HG03469 (cell line): Measurements from ENCODE around the gene THRB.
"Not testable (repeated sequence)": the region's sequence is repeated elsewhere in the genome, so short reads cannot be mapped to it uniquely, and the experiment has no call there.

ENCODE experiments used
- ATAC-seq: cut with Tn5 transposase; IDR thresholded peaks from one replicate; pipeline ENCODE4 v1.9.1; 2021; ENCODE audit warnings: mild to moderate bottlenecking, moderate library complexity, moderate number of reproducible peaks; ENCODE audit not compliant: unreplicated experiment

Gene THRB

DNA sequence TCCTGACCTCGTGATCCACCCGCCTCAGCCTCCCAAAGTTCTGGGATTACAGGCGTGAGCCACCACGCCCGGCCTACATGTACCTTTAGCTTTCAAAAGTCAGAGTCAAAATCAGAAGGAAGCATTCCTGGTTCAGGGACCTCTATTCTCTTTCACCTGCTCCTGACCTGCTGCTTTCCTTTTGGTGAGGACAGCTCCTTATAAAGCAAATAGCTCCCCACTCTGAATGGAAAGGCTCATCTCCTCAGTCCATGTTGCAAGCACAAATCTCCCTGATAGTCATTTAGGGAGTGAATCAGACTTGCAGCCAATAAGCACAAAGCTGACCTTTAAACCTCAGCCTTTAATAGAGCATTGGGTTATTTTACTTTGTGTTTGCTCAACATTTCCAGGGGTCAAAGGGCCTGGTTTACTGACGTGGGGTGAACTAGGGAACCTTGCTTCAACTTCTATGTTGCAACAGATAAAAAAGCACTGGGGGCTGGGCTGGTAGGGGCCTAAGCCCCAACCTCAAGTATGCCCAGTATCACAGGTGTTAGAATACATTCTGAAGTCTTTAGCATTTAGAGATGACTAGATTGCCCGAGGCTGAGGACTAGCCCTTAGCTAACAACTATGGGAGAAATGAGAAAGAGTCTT, 43.1 kb downstream of the THRB start:
- ATAC-seq: no peak

DNA sequence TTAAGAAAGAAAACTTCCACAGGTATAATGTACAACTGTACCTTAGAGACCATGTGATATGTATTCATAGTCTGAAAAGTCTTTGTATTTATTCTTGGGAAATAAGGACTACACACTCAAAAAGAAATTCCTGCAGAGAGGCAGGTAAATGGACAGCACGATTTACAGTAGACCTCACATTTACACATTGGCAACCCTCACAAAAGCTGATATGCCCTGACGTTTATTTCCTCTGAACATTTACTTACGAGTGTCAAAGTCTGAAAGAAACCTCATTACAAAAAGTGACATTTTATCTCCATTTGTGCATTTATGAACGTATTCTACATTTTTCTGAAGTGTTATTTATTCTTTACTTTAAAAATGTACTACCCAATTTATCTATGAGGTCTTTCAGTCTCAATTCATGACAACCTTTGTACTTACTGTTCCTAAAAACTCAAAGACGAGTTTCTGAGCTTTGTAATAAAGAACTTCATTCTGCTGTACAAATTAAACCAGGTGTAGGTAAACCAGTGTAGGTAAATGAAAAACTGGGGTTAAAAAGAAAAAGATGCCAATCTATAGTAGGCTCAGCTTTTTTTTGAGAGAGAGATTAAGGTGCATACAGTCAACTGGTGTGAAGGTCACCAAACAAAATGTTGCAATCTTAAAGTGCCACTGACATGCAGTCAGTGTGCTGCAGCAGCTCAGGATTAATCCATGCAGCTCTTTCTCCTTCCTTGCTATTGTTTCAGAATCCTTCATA, 44.3 kb downstream of the THRB start:
- ATAC-seq: no peak

DNA sequence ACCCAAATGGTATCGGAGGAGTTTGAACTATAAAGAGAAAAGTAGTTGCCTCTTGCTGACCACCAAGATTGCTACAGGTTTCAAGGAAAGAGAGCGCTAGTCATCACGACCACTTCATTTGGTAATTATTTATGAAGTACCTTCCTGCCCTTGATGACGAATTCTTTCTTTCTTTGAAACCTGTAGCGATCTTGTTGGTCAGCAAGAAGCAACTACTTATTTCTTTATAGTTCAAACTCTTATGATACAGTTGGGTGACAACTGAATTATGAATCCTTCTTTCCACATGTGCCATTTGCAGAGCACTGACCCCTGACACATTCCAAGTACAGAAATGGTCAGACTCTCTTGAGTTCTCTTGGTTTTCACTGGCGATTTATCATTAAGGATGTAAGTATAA, 46.8 kb downstream of the THRB start:
- ATAC-seq: no peak

DNA sequence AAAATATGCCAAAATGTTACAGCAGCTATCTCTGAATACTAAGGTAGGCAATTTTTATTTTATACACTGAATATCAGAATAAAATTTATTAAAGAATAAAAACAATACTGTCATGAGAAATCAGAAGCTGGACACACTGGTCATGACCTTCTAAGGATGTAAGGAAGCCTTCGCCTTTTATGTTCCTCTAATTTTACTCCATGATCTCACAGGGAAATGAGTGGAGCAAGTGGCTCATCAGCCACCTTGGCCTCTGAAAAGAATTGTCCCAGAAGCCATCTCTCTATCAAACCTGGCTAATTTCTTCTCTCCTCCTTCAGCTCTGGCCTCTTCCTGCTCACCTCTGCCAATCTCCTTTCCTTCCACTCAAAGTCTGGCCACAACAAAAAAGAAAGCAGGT, 48.6 kb downstream of the THRB start:
- ATAC-seq: no peak

DNA sequence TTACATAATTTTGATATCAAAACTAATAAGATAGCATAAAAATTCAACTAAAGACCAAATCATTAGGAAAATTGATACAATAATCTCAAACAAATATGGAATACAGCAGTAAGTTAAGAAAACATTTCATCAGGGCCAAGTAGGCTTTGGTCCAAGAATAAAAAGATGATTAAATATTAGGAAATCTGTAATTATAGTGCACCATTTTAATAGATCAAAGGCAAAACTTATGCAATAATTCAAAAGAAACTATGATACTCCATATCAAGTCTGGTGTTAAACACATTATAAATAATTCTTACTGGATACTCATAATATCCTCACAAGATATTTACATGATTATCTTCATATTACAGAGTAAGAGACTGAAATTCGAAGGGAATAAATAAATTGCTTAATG, 51.2 kb downstream of the THRB start:
- no peak for ATAC-seq

DNA sequence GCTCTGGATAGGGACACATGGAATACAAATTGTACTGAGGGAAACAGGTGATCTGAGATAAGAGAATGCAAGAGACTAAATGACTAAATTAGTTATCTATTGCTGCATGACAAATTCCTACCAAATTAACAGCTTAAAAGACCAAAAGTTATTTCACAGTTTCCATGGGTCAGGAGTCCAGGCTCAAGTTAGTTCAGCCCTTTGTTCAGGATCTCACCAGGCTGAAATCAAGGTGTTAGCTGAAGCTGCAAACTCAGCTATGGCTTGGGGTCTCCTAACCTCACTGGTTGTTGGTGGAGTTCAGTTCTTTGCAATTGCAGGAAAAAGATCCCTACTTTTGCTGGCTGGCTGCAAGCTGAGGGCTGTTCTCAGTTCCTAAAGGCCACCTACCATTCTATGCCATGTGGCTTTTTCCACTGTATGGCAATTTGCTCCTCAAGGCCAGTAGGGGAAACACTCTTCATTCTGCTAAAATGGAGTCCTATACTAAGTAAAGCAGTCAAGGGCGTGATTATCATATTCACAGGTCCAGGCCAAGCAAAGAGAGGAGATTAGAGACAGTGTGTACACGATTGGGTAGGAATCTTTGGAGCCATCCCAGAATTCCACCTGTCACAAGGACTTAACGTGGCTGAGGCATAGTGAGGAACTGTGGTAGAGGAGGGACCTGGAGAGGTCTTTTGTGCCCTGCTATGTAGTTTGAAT, 53.7 kb downstream of the THRB start:
- no peak for ATAC-seq

DNA sequence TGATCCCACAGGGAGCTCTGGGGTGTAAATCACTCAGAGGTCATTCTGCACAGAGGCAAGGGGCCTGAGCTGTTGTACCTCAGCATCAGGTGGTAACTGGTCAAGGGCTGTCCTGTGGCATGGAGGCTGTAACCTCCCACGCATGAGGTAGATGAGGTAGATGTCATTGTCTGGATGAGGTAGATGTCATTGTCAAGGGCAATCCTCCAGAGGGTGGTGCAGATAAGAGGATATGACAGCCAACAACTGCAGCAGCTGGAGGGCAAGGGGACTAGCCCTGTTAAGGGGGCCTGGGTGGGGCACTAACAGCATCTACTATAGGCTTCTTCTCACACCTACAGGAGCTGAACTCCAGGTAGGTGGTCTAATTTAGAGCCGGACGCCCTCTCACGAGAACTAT, 55.6 kb downstream of the THRB start:
- no peak for ATAC-seq

DNA sequence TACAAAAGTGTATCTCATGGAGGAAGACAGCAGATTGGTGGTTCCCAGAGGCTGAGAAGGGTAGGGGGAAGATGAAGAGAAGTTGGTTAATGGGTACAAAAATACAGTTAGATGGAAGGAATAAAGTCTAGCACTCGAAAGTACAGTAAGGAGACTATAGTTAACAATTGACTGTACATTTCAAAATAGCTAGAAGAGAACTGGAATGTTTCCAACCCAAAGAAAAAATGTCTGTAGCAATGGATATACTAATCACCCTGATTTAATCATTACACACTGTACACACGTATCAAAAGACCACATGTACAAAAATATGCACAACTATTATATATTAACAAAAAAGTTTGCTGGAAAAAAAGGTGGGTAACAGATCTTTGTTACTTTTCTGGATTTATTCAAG, 57.3 kb downstream of the THRB start:
- ATAC-seq: no peak

DNA sequence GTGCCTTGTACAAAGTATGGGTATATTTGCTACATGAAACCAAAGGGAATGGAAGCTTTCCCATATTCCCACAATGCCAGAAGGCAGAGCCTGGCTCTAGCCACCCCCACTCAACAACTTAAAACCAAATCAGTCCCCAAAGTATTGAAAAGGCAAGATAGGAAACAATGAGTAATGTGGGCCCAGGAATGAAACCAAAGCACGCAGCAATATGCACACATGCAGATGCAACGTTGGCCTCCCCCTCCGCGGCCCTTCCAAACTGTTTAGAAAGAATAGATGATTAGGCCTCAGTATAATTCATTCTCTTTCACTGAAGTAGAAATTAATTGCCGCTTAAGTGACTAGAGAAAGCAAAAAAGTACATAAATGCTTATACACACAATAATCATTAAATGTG, 59.1 kb downstream of the THRB start:
- no peak for ATAC-seq

DNA sequence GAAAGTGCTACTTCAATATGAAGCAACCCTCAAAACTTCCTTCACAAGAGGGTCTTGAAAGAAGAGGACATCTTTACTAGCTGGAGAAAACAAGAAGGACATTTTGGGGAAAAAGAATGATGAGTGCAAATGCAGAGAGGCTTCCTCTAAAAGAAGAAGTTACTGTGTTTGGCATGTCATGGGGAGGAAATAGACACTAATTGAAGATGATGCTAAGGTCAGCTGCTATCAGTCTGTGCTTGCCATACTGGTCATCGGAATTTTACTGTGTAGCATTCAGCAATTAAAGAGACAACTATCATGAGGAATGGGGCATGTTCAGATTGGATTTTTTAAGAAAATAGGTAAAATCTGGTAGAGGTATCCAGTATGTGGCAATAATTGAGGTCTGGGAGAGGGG, 60.0 kb downstream of the THRB start:
- ATAC-seq: no peak

DNA sequence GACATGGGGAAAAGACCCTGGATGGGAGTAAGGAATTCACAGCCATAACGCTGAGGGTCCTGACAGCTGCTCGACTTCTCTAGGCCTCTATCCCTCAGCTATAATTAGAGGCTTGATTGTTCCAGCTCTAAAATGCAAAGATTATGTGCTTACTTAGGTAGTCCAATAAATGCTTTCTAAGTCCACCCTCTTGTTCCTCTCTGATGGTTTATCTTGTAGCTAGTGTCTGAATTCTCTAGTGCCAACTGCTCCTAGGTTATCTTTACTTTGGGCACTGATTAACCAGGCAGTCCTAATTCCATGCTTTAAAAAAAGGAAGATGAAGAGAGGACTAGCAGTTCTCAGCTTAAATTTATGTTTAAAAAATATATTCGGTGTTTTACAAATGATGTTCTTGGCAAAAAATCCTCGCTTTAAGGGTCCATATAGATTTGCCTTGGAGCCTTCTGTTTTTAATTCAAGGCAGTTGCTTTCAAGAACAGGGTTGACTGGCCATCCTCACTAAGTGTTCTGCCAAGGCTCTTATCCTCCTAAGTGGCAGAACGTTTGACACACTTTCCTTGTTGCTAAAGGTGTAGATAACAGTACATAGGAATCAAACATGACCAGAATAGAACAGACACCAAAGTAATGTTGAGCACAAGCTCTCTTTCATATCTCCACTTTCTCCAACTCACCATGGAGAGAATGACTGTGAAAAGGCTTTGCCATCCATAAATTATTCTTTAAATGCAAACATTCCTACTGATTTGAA, 60.6 kb downstream of the THRB start:
- no peak for ATAC-seq

DNA sequence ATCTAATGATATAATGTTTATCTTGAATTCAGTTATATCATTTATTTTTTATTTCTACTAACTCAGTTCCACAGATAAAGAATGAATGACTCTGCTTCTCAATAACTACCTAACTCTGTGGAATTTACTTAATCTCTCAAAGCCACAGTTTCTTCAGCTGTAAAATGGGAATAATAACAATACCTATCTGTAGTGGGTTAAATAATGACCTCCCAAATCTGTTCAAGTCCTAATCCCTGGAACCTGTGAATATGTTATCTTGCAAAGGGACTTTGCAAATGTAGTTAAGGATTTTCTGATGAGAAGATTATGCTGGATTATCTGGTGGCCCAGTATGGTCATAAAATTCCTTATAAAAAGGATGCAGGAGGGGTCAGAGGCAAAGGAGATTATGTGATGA, 61.7 kb downstream of the THRB start:
- no peak for ATAC-seq

DNA sequence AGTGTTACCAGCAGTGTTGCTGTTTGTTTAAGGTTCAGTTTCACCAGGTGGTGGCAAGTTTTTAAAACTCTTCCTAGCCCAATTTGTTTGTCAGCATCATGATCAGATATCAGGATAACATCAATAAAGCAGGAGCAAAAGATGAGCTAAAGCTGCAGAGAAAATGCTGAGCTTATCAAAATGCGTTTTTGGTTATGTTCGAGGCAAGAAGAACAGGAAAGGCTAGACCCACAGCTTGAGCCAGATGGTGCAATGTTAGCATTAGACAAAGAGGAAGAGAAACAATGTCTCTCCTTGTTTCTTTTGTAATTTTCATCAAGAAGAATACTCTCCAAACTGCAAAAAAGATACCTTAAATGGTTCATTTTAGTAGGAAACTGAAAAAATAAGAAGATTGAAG, 66.2 kb downstream of the THRB start:
- no peak for ATAC-seq

DNA sequence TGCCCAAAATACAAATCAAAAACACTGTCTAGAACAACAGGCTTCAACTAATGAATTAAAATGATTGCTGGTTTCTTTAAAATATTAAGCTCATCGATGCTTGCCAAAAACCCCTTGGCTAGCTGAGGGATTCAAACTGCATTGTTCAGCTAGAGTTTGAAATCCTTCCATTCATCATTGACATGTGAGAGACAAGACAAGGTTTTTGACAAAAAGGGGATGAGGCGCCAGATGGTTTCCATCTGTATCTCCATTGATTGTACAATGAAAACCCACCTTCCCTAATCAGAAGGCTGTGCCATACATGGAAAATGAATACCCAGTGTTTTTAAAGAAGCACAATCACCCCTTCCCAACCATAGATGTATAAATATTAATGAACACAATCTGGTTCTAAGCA, 67.8 kb downstream of the THRB start:
- ATAC-seq: no peak

DNA sequence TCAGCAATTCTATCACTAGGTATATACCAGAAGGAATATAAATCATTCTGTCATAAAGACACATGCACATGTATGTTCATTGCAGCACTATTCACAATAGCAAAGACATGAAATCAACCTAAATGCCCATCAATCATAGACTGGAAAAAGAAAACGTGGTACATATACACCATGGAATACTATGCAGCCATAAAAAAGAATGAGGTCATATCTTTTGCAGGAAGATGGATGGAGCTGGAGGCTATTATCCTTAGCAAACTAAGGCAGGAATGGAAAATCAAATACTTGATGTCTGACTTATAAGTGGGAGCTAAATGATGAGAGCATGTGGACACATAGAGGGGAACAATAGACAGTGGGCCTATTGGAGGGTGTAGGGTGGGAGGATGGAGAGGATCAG, 73.8 kb downstream of the THRB start:
- not testable (repeated sequence) for ATAC-seq

DNA sequence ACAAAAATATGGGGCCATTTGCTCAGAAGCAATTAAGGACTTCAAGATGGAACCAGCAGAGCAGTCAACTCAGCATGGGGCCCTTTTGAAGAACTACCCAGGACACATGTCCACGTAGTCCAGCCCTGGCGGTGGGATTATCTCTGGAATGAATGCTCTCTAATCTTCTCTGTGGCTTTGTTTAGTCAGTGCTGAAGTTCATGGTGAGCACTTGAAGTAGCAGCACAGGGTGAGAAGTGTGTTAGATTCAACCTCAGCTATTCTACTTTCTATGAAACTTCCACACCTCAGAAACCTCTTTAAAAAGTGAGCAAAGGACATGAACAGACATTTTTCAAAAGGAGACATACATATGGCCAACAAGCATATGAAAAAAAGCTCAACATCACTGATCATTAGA, 74.4 kb downstream of the THRB start:
- ATAC-seq: no peak

DNA sequence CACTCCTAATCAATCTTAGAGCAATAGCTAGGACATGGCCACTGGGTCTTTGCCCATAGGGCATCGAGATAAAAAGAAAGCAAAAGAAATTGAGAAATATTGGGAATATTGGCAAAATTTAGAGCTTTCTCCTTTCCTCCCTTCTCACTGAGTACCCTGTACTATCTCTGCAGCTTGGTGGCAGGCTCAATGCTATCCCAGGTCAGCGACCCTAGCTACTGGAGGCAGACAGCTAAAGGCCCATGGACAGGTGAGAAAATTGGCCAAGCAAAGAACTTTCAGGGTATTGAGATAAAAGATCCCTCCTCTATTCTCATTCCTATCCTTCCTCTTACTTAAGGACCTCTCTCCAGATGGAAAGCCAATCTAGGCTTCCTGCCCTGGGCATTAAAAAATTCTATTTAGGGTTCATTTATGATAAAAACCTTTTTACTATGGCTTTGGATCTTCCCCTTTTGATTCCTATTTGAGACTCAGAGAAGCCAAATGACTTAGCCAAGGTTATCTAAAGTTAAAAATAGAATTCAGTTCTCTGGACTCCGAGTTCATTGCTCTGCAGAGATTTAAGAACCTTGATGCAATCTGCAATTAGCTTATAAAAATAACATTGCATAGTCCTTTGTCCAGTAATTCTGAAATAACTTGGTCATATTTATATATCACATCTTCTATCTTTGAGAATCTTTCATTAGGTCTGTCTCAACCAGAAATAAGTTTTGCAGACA, 75.4 kb downstream of the THRB start:
- no peak for ATAC-seq

DNA sequence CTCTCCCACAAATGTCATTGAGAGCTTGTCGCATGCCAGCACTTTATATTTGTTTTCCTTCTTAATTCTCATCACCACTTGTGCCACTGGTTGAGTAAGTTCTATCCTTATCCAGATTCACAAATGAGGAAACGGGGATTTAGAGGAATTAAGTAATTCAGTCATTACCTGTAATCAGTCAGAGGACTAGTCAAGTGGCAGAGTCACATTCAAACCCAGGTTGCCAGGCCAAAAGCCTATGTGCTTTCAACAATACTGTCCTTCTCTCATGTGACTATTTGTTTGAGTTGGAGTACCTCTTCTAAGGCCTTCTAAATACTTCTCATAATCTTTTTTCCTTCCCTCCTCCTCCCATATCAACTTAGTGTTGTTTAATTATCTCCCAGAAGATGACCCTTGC, 76.9 kb downstream of the THRB start:
- no peak for ATAC-seq

DNA sequence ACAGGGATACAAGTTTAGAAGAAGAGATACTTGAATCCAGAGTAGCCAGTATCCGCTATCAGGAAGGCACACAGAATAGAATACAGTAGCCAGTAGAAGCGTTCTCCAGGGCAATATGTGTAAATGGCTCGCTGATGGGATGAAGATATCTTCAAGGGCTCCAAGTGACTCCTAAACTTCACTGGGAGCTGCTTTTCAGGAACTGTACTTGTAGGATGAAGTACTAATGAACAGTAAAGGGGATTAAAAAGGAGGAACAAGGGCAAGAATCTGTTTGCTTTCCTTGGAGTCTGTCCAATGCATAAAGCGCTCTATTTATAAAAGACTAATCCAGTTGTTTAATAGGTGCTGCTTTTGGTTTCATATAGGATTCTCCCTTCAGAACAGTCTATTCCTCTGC, 78.4 kb downstream of the THRB start:
- no peak for ATAC-seq

DNA sequence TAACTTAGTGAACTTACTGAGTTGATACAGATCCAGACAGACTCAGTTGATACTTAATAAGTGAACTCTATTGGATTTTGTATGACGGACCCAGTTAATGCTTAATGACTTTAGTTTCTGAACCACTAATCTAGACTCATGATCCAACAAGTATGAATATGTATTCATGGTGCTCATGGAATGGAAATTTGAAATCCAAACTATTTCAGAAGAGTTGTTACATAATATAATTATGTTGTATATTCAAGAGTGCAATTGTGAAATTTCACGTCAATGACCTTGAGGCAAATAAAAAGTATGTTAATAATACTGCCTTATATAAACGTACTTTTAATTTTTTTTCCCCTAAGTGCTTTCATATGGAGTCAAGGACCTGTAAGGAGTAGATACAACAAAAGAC, 78.8 kb downstream of the THRB start:
- no peak for ATAC-seq

DNA sequence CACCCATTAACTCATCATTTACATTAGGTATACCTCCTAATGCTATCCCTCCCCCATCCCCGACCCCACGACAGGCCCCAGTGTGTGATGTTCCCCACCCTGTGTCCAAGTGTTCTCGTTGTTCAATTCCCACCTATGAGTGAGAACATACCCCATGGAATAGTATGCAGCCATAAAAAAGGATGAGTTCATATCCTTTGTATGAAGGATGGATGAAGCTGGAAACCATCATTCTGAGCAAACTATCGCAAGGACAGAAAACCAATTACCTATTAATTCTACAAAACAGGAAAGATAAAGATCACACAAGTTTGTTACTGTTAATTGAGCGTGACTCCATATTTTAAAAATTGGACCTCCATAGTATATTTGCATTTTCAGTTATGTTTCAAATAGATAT, 81.0 kb downstream of the THRB start:
- ATAC-seq: not testable (repeated sequence)
